Colonic mucosa (tissue), 4 donors: Measurements from ENCODE around the gene TCF12. TPM values are rescaled to one million over a fixed set of nuclear protein-coding genes. Genes with fewer than 3 reads are reported as not detected.

ENCODE experiments used
- DNase-seq: peaks from one replicate; pipeline ENCODE4 v3.0.0-alpha.2; 2020
- H3K27ac ChIP-seq: fragments of 200-600 bp; one replicate; pipeline ENCODE4 v1.8.0; 2021
- H3K27me3 ChIP-seq: fragments of 200-600 bp; one replicate; pipeline ENCODE4 v1.8.0; 2021
- H3K36me3 ChIP-seq: fragments of 200-600 bp; one replicate; pipeline ENCODE4 v1.8.0; 2021
- H3K4me1 ChIP-seq: fragments of 200-600 bp; one replicate; pipeline ENCODE4 v1.8.0; 2021; ENCODE audit warnings: mild to moderate bottlenecking
- H3K4me3 ChIP-seq: fragments of 200-600 bp; one replicate; pipeline ENCODE4 v1.8.0; 2021
- H3K9ac ChIP-seq, 2 donors: one replicate each; pipeline ENCODE4 v1.7.0; 2013; ENCODE audit warnings: control low read depth in 2 of 2, low read depth in 2 of 2, low read length in 2 of 2
- H3K9me3 ChIP-seq: fragments of 200-600 bp; one replicate; pipeline ENCODE4 v1.8.0; 2021
- CTCF ChIP-seq: fragments of 200-600 bp; IDR thresholded peaks from one replicate; pipeline ENCODE4 v1.8.0; 2022; ENCODE audit warnings: antibody characterized with exemption, mild to moderate bottlenecking
- intact Hi-C: fragments of 100-400 bp; cut with DNase I; formaldehyde crosslinking; loops from one replicate; pipeline ENCODE4 v1.14.1; 2022
- total RNA-seq, 2 donors: library from RNA; stranded (reverse); fragmentation: NEBNext Ultra II Directional in 1 of 2; extraction: Animal tissue kit (Norgen Biotek cat#: 25700) in 1 of 2; gene quantifications; one replicate each; pipeline ENCODE4 v1.2.1, GENCODE V29; 2021
- donor health status: healthy.
- donor health status: DM: no; HTN: no; CAD: no.
- donor health status: DM: no; HTN: no; CAD: no.

The TCF12 gene
- total RNA-seq, 2 donors from 2014 or later = 68.7 to 76.3 TPM

- TF ChIP-seq CTCF = no peak
- Histone ChIP-seq H3K4me3 (no peak overlapping the region), H3K27ac (no peak overlapping the region), H3K27me3 (no peaks in the 10 kb centered on the region), H3K4me1 (no peaks in the 10 kb centered on the region), H3K9me3 (no peaks in the 10 kb centered on the region), H3K9ac (no peak overlapping the region), H3K36me3 (no peaks in the 10 kb centered on the region)
- intact Hi-C loops = no loop called here
- DNase-seq = no peak
These were observed 401.6 kb downstream of the TCF12 start for GRCh38 chr15:57319919-57320560.

GRCh38 chr15:57320631-57321220 lies 402.3 kb downstream of the TCF12 start:
- DNase-seq = no peak
- H3K4me3 ChIP-seq = no peak overlapping the region
- no peak overlapping the region for H3K9ac ChIP-seq
- no peak for TF ChIP-seq CTCF
- H3K27me3 ChIP-seq = no peaks in the 10 kb centered on the region
- no peaks in the 10 kb centered on the region for H3K9me3 ChIP-seq
- H3K4me1 ChIP-seq = no peaks in the 10 kb centered on the region
- H3K27ac ChIP-seq = no peak overlapping the region
- intact Hi-C loops = no loop called here
- H3K36me3 ChIP-seq = no peaks in the 10 kb centered on the region

GRCh38 chr15:57321485-57321884 lies 403.0 kb downstream of the TCF12 start:
- no peak for DNase-seq
- no peak overlapping the region for H3K27ac ChIP-seq
- H3K4me3 ChIP-seq = no peak overlapping the region
- intact Hi-C loops = no loop called here
- no peaks in the 10 kb centered on the region for H3K9me3 ChIP-seq
- no peak for TF ChIP-seq CTCF
- H3K4me1 ChIP-seq = no peaks in the 10 kb centered on the region
- H3K9ac ChIP-seq = no peak overlapping the region
- no peaks in the 10 kb centered on the region for H3K36me3 ChIP-seq
- H3K27me3 ChIP-seq = no peaks in the 10 kb centered on the region

GRCh38 chr15:57321973-57322601 lies 403.6 kb downstream of the TCF12 start:
- H3K4me1 ChIP-seq = no peaks in the 10 kb centered on the region
- peak overlapping the region in 1 of 2 donors; percentile 5 for H3K9ac ChIP-seq
- no peak for TF ChIP-seq CTCF
- H3K27ac ChIP-seq = no peak overlapping the region
- H3K4me3 ChIP-seq = no peak overlapping the region
- DNase-seq = no peak
- no peaks in the 10 kb centered on the region for H3K27me3 ChIP-seq
- H3K9me3 ChIP-seq = no peaks in the 10 kb centered on the region
- H3K36me3 ChIP-seq = no peaks in the 10 kb centered on the region
- intact Hi-C loops = no loop called here

GRCh38 chr15:57322602-57323250 lies 404.3 kb downstream of the TCF12 start:
- Histone ChIP-seq H3K9me3 (no peaks in the 10 kb centered on the region), H3K27me3 (no peaks in the 10 kb centered on the region), H3K4me1 (no peaks in the 10 kb centered on the region), H3K27ac (peak overlapping the region; percentile 78), H3K4me3 (no peak overlapping the region), H3K36me3 (no peaks in the 10 kb centered on the region), H3K9ac (peak overlapping the region in 1 of 2 donors; percentile 65)
- intact Hi-C loops = no loop called here
- no peak for TF ChIP-seq CTCF
- no peak for DNase-seq
